DMS53 (cell line): Measurements from ENCODE around the gene ATP4A.
"Not testable (repeated sequence)": the region's sequence is repeated elsewhere in the genome, so short reads cannot be mapped to it uniquely, and the experiment has no call there.

Experiments used
- DNase-seq: peaks from one replicate; lab custom pipeline; 2025; lab: John Stamatoyannopoulos, UW

ATP4A gene

GRCh38 chr19:35563207-35563829, at the start of gene ATP4A:
TSS of gene ATP4A (minus strand) at chr19:35563658. CDS start at chr19:35563629, 29 bp downstream.
- no peak for DNase-seq

GRCh38 chr19:35612559-35613321, 49.3 kb upstream of the ATP4A start, which contains the start of gene HAUS5:
TSS of gene HAUS5 (plus strand) at chr19:35612735. CDS start at chr19:35612795, 60 bp downstream.
- DNase-seq: peak; percentile 98

DNA sequence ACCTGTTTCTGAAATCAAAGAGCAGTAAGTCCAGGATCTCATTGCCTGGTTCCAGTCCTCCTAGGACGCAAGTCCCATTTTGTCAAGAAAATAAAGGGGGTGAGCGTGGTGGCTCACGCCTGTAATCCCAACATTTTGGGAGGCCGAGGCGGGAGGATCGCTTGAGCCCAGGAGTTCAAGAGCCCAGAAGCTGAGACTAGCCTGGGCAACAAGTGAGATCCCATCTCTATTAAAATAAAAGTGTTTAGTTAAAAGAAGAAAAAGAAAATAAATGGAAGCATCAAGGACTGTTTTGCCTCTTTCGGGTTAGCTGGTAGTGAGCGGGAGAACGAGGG, 48.7 kb upstream of the ATP4A start:
- no peak for DNase-seq

DNA sequence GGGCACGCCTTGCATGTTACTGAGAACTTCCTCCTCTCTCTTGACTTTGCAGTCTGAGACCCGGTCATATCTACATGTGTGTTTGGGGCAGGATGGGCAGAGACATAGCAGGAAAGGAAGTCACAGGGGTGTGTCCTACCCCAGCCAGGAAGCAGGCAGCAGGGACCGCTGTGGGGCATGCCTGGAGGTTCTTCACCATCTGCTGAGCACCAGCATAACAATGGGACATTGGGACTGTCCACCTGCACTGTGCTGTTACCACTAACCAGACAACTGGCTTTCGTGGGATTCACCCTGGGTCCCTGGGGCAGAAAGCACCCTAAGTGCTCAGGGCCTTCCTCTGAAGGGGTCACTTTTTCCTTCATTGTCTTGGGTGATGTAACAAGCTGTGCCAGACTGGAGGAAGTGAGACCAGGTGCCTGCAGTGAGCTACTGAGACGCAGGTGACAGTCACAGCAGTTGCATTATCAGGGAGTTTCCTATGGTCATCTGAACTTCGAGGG, 46.4 kb upstream of the ATP4A start:
- DNase-seq: no peak

DNA sequence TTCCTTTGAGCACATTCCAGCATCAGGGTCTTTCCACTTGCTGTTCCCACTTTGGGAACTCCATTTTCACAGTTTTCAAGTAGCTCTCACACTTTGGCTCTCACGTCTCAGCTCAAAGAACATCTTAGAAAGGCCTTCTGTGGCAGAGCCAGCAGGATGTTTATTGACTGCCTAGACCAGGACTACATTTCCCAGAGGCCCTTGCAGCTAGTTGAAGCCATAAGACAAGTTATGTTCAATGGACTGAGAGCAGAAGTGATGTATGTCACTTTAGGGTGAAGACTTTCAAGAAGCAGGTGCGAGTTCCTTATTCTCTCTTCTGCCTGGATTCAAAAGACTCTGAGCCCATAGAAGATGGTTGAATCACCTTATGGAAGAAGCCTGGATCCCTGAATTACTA, 44.8 kb upstream of the ATP4A start:
- DNase-seq: peak; percentile 39

GRCh38 chr19:35607661-35608060, 44.2 kb upstream of the ATP4A start:
- no peak for DNase-seq

GRCh38 chr19:35607170-35607569, 43.7 kb upstream of the ATP4A start:
- peak; percentile 21 for DNase-seq

DNA sequence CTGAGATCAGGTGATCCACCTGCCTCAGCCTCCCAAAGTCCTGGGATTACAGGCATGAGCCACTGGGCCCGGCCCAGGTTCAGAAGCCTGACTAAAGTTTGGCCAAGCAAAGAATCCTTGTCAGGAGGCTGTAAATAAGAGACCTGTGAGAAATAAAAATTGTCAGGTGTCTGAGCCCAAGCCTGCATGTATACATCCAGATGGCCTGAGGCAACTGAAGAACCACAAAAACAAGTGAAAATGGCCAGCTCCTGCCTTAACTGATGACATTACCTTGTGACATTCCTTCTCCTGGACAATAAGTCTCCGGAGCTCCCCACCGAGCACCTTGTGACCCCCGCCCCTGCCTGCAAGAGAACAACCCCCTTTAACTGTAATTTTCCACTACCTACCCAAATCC, 41.0 kb upstream of the ATP4A start:
- DNase-seq: not testable (repeated sequence)

GRCh38 chr19:35601971-35602370, 38.5 kb upstream of the ATP4A start:
- DNase-seq: no peak

DNA sequence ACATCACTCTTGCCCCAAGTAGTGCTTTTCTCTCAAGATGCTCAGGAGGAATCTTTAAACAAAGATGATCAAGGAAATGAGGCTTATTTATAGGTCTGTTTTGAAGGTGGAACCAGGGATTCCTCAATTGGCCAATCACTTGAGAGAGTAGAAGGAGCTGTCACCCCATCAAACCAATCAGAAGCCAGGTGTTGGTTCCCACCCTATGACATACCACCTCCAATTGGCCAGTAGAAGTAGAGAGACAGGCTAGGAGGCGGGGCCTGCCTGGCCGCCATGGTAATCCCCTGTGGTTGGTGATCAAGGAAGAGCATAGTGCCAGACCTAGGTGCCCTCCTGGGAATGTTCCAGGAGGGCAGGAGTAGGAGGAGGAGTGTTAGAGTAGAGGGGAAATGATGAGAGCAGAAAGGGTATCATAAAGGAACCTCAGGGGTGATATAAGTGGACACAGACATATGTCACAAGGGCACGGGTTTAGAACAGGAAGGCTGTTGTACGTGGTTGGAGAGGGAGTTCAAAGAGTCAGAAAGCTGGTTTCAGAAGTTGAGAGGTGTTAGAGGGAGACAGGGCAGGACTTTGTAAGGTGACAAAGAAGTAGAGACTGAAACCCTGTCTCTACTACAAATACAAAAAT, 33.0 kb upstream of the ATP4A start:
- DNase-seq: peak; percentile 43

GRCh38 chr19:35595928-35596327, 32.5 kb upstream of the ATP4A start:
- DNase-seq: no peak

GRCh38 chr19:35595026-35595425, 31.6 kb upstream of the ATP4A start:
- not testable (repeated sequence) for DNase-seq

- peak; percentile 75 for DNase-seq
Measured at GRCh38 chr19:35592226-35592625, 28.8 kb upstream of the ATP4A start.

DNA sequence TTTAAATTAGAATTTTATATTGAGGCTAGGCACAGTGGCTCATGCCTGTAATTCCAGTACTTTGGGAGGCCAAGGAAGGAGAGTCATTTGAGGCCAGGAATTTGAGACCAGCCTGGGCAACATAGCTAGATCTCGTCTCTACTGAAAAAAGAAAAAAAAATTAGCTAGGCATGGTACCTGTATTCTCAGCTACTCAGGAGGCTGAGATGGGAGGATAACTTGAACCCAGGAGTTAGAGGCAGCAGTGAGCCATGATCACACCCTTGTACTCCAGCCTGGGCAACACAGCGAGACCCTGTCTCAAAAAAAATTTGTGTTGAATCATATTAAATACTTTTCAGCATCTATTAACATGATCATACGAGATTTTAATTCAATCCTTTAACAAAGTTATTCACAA, 27.4 kb upstream of the ATP4A start:
- DNase-seq: no peak

DNA sequence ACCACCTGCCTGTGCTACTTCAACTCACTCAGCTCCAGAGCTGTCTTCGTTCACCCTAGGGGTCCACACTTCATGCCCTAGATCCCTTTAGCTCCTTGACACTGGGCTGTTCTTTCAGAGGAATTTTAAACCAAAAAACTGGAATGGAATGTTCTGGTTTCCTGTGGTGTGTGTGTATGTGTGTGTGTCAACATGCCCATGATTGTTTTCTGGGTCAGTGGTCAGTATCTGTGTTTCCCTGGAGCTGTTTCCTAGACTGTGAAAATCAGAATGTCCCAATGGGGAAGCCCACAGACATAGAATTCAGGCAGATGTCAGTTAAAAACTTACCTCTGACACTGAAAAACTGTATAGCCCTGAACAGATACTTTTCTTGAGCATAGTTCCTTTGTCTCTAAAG, 23.9 kb upstream of the ATP4A start:
- no peak for DNase-seq

DNA sequence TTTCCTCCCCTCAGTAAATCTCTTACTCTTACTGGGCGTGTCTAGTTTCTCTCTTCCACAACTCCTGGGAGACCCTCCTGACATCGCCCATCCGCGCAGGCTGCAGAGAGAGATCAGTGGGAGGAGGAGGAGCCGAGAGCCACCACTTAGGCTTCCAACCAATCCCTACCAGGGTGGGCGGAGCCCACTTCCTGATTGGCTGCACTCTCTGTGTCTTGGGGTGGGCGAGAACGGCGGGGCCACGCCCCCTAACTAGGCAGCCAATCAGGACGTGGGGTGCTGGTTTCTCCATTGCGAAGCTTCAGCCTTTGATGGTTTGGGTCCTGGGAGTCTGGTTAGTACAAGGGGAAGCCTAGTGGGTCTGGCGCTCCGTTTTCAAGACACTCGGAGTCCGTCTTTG, 22.4 kb upstream of the ATP4A start, which contains the start of gene PMIS2:
Gene PMIS2 (plus strand): TSS at position 326 of the 400 bp plus-strand sequence. CDS start 87 bp downstream, outside the sequence.
- DNase-seq: peak; percentile 23

GRCh38 chr19:35582760-35583159, 19.3 kb upstream of the ATP4A start:
- no peak for DNase-seq

DNA sequence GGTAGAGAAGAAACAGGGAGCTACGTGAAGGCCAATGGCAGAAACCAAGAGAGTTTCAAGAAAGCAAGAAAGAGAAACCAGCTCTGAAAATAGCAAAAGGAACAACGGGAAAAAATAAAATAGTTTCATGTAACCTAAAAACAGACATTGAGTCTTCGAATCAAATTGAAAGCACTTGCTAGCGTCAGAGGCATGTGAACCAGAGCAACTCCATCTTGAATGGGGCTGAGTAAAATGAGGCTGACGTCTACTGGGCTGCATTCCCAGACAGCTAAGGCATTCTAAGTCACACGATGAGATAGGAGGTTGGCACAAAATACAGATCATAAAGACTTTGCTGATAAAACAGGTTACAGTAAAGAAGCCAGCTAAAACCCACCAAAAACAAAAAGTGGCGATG, 15.2 kb upstream of the ATP4A start:
- no peak for DNase-seq

- DNase-seq: no peak
Measured at GRCh38 chr19:35577918-35578317, 14.5 kb upstream of the ATP4A start.

- DNase-seq: no peak
Measured at GRCh38 chr19:35571406-35571965, 8.0 kb upstream of the ATP4A start.

DNA sequence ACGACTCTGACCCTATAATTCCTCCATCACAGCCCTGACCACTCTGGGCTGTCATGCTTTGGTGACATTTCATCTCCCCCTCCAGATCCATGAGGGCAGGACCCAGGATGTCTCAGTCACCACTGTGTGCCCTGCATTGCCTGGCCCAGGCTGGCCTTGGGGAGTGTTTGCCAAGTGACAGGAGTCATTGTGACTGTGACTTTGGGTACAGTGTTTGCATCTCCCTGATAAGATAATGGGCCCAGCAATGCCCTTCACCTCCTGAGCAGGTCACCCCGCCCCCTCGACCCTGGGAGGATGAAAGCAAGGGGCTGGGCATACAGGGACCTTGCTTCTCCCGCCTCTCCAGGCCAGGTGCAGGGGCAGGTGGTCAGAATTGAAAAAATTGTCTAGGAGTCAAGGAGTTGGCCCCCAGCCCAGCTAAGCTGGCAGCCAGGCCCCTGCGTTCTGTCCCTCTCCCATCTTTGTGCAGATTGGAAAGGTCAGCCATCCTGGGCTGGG, 5.9 kb upstream of the ATP4A start:
- DNase-seq: no peak

- no peak for DNase-seq
Measured at GRCh38 chr19:35566738-35567137, 3.3 kb upstream of the ATP4A start.
